HFFc6 (cell line): ENCODE data around the gene KPNA2. TPM values are rescaled to one million over a fixed set of nuclear protein-coding genes. Genes with fewer than 3 reads are reported as not detected.
"Not testable (repeated sequence)": the region's sequence is repeated elsewhere in the genome, so short reads cannot be mapped to it uniquely, and the experiment has no call there.

Source experiments
- DNase-seq: peaks from one replicate; pipeline ENCODE4 v3.0.0-alpha.2; 2018
- H3K27ac Mint-ChIP-seq: 2 replicates; pipeline ENCODE4 v1.8.0; 2020; ENCODE audit warnings: mild to moderate bottlenecking, mixed read lengths
- H3K27me3 Mint-ChIP-seq: 2 replicates; pipeline ENCODE4 v1.8.0; 2021; ENCODE audit warnings: mild to moderate bottlenecking, moderate library complexity, mixed read lengths; ENCODE audit not compliant: insufficient read depth
- H3K36me3 Mint-ChIP-seq: 2 replicates; pipeline ENCODE4 v1.8.0; 2021; ENCODE audit warnings: low read depth, mixed read lengths
- H3K4me1 Mint-ChIP-seq: 2 replicates; pipeline ENCODE4 v1.8.0; 2020; ENCODE audit warnings: low read depth, mixed read lengths
- H3K4me3 Mint-ChIP-seq: 2 replicates; pipeline ENCODE4 v1.8.0; 2020; ENCODE audit warnings: mild to moderate bottlenecking, moderate library complexity, mixed read lengths
- H3K9me3 Mint-ChIP-seq: 2 replicates; pipeline ENCODE4 v1.8.0; 2020; ENCODE audit warnings: mild to moderate bottlenecking, mixed read lengths
- CTCF ChIP-seq: fragments of 200-600 bp; sonication (generic); IDR thresholded peaks from 2 replicates; pipeline ENCODE4 v1.5.0; 2021; ENCODE audit warnings: antibody characterized with exemption, mild to moderate bottlenecking
- total RNA-seq, 6 experiments: library from RNA; stranded (reverse); fragmentation: NEBNext Ultra II Directional; extraction: Animal tissue kit (Norgen Biotek cat#: 25700); gene quantifications; 2 replicates in 1 of 6; 3 replicates in 5 of 6; pipeline ENCODE4 v1.2.3, GENCODE V29; 2021

KPNA2 gene
- total RNA-seq, 6 experiments from 2014 or later = 152 to 296 (median 277) TPM

GRCh38 chr17:68061512-68062313, 26.2 kb downstream of the KPNA2 start:
- H3K4me3 Mint-ChIP-seq = peak overlapping the region; percentile 31; the same call in 1 of the 2 replicates
- H3K36me3 Mint-ChIP-seq = no peaks in the 10 kb centered on the region
- peaks cover 29% of the 10 kb centered on the region for H3K4me1 Mint-ChIP-seq
- no peak for TF ChIP-seq CTCF
- H3K27me3 Mint-ChIP-seq = peaks cover 3% of the 10 kb centered on the region; the same call in 1 of the 2 replicates
- H3K27ac Mint-ChIP-seq = peak overlapping the region; percentile 24
- no peaks in the 10 kb centered on the region for H3K9me3 Mint-ChIP-seq
- DNase-seq = peak; percentile 24

- H3K27ac Mint-ChIP-seq, H3K4me3 Mint-ChIP-seq, DNase-seq, H3K36me3 Mint-ChIP-seq, H3K27me3 Mint-ChIP-seq, H3K9me3 Mint-ChIP-seq: not testable (repeated sequence)
- H3K4me1 Mint-ChIP-seq = peaks cover 20% of the 10 kb centered on the region
Measured at GRCh38 chr17:68065366-68065765, 29.8 kb downstream of the KPNA2 start.

- H3K4me3 Mint-ChIP-seq, H3K27ac Mint-ChIP-seq, H3K9me3 Mint-ChIP-seq, H3K27me3 Mint-ChIP-seq, DNase-seq, H3K36me3 Mint-ChIP-seq, H3K4me1 Mint-ChIP-seq: not testable (repeated sequence)
Measured at GRCh38 chr17:68068512-68068911, 33.0 kb downstream of the KPNA2 start.

GRCh38 chr17:68070582-68071444, 35.3 kb downstream of the KPNA2 start:
- not testable (repeated sequence) for H3K4me1 Mint-ChIP-seq, H3K4me3 Mint-ChIP-seq, H3K9me3 Mint-ChIP-seq, H3K27ac Mint-ChIP-seq, H3K36me3 Mint-ChIP-seq, DNase-seq, H3K27me3 Mint-ChIP-seq

GRCh38 chr17:68074279-68074678, 38.7 kb downstream of the KPNA2 start:
- peaks cover 2% of the 10 kb centered on the region; the same call in 1 of the 2 replicates for H3K27me3 Mint-ChIP-seq
- H3K36me3 Mint-ChIP-seq = no peaks in the 10 kb centered on the region
- no peak overlapping the region for H3K27ac Mint-ChIP-seq
- H3K9me3 Mint-ChIP-seq = no peaks in the 10 kb centered on the region
- DNase-seq = no peak
- peaks cover 14% of the 10 kb centered on the region for H3K4me1 Mint-ChIP-seq
- no peak overlapping the region for H3K4me3 Mint-ChIP-seq
- TF ChIP-seq CTCF = no peak

GRCh38 chr17:68075953-68076607, 40.5 kb downstream of the KPNA2 start:
- H3K9me3 Mint-ChIP-seq, H3K4me3 Mint-ChIP-seq, H3K27me3 Mint-ChIP-seq, H3K27ac Mint-ChIP-seq, H3K36me3 Mint-ChIP-seq: not testable (repeated sequence)
- DNase-seq = peak; percentile 29
- H3K4me1 Mint-ChIP-seq = peaks cover 14% of the 10 kb centered on the region

DNA sequence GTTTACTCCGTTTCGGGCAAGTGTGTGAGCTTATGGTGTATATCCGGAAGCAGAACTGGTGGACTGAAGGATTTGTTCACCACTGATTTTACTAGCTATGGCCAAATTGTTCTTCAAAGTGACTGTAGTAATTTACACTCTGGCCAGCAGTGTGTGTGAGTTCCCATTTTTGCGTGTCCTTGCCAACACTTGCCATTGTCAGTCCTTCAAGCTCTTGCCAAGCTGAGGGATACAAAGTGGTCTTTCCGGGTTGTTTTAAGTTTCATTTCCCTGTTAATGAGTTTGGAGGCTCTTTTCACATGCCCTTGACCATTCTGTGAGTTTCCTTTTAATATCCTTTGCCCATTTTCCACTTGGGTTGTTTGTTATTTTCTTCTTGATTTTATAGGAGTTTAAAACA, 42.0 kb downstream of the KPNA2 start:
- peaks cover 14% of the 10 kb centered on the region for H3K4me1 Mint-ChIP-seq
- H3K27ac Mint-ChIP-seq, DNase-seq, H3K27me3 Mint-ChIP-seq, H3K9me3 Mint-ChIP-seq, H3K36me3 Mint-ChIP-seq: not testable (repeated sequence)
- peak overlapping the region; percentile 29; the same call in 1 of the 2 replicates for H3K4me3 Mint-ChIP-seq
